ENCODE data around the gene HSD17B12. TPM values are rescaled to one million over a fixed set of nuclear protein-coding genes. Genes with fewer than 3 reads are reported as not detected.

HSD17B12 gene
- total and polyA plus RNA-seq, 2 of the 13 experiments (the other 11 are each of a cell fraction or from before 2014, with no cell fraction given): 50.3 to 117 TPM

DNA sequence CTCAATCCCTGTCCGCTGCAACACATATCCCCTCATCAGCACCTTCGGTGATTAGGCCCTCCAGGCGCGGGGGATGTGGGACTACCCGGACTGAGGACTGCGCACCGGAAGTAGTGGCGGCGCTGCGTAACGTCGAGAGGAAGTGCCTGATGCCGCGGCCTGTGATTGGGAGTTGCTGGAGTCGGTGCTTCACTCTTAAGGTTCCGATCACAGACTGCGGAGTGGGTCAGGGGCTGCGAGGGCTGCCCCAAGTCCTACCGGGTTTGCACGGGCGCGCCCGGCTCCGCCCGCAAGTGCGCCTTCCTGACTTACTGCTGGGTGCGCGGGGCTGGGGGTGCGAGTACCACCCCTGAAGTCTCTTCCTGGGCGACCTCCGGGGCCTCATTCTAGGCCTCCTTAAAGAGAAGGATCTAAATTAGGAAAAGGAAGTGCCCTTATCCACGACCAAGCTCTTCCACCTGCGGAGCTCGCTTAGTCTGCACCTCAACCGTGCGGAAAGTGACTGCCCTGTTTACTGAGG lies 200.2 kb downstream of the HSD17B12 start, which contains the start of gene ALKBH3 (continued):
- TF ChIP-seq ZNF607 (CRISPR knock-in tag; IDR thresholded peaks at IDR 0.05; ENCODE audit: borderline replicate concordance) (peak; percentile 90), MTF2 (CRISPR knock-in tag; IDR thresholded peaks at IDR 0.05; ENCODE audit: borderline replicate concordance) (peak; percentile 98), HNF4G (IDR thresholded peaks at IDR 0.05; ENCODE audit: borderline replicate concordance, low read depth, low read length) (no peak), HNF4G (CRISPR knock-in tag; IDR thresholded peaks at IDR 0.05; ENCODE audit: borderline replicate concordance, low read depth) (peak; percentile 77; the same call in 1 of the 2 replicates), REXO4 (CRISPR knock-in tag; IDR thresholded peaks at IDR 0.05; ENCODE audit: borderline replicate concordance) (no peak), ZNF564 (CRISPR knock-in tag; IDR thresholded peaks at IDR 0.05) (peak; percentile 95), ZNF550 (CRISPR knock-in tag; IDR thresholded peaks at IDR 0.05; ENCODE audit: borderline replicate concordance) (peak; percentile 80; the same call in 1 of the 2 replicates), BRD4 (CRISPR knock-in tag; IDR thresholded peaks at IDR 0.05) (peak; percentile 99), GZF1 (CRISPR knock-in tag; IDR thresholded peaks at IDR 0.05) (0 out of 2 replicates have a peak, but pooled peaks have one; percentile 73), CEBPB (IDR thresholded peaks at IDR 0.05; ENCODE audit: borderline replicate concordance, low read depth, low read length) (no peak), ZNF839 (CRISPR knock-in tag; IDR thresholded peaks at IDR 0.05; ENCODE audit: borderline replicate concordance) (peak; percentile 79; the same call in 1 of the 2 replicates), ZNF883 (CRISPR knock-in tag; IDR thresholded peaks at IDR 0.05; ENCODE audit: not compliant biosample characterization) (peak; percentile 77)
- TF ChIP-seq, protein P1, sequence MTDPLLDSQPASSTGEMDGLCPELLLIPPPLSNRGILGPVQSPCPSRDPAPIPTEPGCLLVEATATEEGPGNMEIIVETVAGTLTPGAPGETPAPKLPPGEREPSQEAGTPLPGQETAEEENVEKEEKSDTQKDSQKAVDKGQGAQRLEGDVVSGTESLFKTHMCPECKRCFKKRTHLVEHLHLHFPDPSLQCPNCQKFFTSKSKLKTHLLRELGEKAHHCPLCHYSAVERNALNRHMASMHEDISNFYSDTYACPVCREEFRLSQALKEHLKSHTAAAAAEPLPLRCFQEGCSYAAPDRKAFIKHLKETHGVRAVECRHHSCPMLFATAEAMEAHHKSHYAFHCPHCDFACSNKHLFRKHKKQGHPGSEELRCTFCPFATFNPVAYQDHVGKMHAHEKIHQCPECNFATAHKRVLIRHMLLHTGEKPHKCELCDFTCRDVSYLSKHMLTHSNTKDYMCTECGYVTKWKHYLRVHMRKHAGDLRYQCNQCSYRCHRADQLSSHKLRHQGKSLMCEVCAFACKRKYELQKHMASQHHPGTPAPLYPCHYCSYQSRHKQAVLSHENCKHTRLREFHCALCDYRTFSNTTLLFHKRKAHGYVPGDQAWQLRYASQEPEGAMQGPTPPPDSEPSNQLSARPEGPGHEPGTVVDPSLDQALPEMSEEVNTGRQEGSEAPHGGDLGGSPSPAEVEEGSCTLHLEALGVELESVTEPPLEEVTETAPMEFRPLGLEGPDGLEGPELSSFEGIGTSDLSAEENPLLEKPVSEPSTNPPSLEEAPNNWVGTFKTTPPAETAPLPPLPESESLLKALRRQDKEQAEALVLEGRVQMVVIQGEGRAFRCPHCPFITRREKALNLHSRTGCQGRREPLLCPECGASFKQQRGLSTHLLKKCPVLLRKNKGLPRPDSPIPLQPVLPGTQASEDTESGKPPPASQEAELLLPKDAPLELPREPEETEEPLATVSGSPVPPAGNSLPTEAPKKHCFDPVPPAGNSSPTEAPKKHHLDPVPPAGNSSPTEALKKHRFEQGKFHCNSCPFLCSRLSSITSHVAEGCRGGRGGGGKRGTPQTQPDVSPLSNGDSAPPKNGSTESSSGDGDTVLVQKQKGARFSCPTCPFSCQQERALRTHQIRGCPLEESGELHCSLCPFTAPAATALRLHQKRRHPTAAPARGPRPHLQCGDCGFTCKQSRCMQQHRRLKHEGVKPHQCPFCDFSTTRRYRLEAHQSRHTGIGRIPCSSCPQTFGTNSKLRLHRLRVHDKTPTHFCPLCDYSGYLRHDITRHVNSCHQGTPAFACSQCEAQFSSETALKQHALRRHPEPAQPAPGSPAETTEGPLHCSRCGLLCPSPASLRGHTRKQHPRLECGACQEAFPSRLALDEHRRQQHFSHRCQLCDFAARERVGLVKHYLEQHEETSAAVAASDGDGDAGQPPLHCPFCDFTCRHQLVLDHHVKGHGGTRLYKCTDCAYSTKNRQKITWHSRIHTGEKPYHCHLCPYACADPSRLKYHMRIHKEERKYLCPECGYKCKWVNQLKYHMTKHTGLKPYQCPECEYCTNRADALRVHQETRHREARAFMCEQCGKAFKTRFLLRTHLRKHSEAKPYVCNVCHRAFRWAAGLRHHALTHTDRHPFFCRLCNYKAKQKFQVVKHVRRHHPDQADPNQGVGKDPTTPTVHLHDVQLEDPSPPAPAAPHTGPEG (CRISPR knock-in tag; IDR thresholded peaks at IDR 0.05): no peak; the same call in 1 of the 2 replicates
- TF ChIP-seq, protein P2, sequence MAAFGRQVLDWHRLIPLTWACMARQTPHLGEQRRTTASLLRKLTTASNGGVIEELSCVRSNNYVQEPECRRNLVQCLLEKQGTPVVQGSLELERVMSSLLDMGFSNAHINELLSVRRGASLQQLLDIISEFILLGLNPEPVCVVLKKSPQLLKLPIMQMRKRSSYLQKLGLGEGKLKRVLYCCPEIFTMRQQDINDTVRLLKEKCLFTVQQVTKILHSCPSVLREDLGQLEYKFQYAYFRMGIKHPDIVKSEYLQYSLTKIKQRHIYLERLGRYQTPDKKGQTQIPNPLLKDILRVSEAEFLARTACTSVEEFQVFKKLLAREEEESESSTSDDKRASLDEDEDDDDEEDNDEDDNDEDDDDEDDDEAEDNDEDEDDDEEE (CRISPR knock-in tag; IDR thresholded peaks at IDR 0.05): no peak
- TF ChIP-seq, protein P3, sequence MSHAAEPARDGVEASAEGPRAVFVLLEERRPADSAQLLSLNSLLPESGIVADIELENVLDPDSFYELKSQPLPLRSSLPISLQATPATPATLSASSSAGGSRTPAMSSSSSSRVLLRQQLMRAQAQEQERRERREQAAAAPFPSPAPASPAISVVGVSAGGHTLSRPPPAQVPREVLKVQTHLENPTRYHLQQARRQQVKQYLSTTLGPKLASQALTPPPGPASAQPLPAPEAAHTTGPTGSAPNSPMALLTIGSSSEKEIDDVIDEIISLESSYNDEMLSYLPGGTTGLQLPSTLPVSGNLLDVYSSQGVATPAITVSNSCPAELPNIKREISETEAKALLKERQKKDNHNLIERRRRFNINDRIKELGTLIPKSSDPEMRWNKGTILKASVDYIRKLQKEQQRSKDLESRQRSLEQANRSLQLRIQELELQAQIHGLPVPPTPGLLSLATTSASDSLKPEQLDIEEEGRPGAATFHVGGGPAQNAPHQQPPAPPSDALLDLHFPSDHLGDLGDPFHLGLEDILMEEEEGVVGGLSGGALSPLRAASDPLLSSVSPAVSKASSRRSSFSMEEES (CRISPR knock-in tag; IDR thresholded peaks at IDR 0.05): no peak
- TF ChIP-seq, protein P4, sequence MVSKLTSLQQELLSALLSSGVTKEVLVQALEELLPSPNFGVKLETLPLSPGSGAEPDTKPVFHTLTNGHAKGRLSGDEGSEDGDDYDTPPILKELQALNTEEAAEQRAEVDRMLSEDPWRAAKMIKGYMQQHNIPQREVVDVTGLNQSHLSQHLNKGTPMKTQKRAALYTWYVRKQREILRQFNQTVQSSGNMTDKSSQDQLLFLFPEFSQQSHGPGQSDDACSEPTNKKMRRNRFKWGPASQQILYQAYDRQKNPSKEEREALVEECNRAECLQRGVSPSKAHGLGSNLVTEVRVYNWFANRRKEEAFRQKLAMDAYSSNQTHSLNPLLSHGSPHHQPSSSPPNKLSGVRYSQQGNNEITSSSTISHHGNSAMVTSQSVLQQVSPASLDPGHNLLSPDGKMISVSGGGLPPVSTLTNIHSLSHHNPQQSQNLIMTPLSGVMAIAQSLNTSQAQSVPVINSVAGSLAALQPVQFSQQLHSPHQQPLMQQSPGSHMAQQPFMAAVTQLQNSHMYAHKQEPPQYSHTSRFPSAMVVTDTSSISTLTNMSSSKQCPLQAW (CRISPR knock-in tag; IDR thresholded peaks at IDR 0.05): peak; percentile 80
- TF ChIP-seq, protein P5, sequence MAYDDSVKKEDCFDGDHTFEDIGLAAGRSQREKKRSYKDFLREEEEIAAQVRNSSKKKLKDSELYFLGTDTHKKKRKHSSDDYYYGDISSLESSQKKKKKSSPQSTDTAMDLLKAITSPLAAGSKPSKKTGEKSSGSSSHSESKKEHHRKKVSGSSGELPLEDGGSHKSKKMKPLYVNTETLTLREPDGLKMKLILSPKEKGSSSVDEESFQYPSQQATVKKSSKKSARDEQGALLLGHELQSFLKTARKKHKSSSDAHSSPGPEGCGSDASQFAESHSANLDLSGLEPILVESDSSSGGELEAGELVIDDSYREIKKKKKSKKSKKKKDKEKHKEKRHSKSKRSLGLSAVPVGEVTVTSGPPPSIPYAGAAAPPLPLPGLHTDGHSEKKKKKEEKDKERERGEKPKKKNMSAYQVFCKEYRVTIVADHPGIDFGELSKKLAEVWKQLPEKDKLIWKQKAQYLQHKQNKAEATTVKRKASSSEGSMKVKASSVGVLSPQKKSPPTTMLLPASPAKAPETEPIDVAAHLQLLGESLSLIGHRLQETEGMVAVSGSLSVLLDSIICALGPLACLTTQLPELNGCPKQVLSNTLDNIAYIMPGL (CRISPR knock-in tag; IDR thresholded peaks at IDR 0.05; ENCODE audit: borderline replicate concordance in 1 of 2, low read depth in 1 of 2): peak; percentile 86 to 92; a peak in 3 of 4 replicates
